Spleen (tissue), 11 donors: ENCODE data around the gene TTLL9. TPM values are rescaled to one million over a fixed set of nuclear protein-coding genes. Genes with fewer than 3 reads are reported as not detected.
"Not testable (repeated sequence)": the region's sequence is repeated elsewhere in the genome, so short reads cannot be mapped to it uniquely, and the experiment has no call there.

Source experiments
- DNase-seq: peaks from one replicate; pipeline ENCODE4 v3.0.0-alpha.2; 2020
- H3K27ac ChIP-seq, 8 donors: fragments of 200-600 bp; sonication (generic) in 7 of 8; 1 replicate in 4 of 8; 2 replicates in 4 of 8; pipeline versions ENCODE4 v1.5.0 to v1.8.0; 2016 to 2021; ENCODE audit warnings: inconsistent platforms in 4 of 8, mild to moderate bottlenecking in 4 of 8, moderate library complexity in 1 of 8
- H3K27me3 ChIP-seq, 7 donors: fragments of 200-600 bp; sonication (generic) in 6 of 7; replicated peaks in 1 of 7; 1 replicate in 4 of 7; 2 replicates in 3 of 7; pipeline versions ENCODE4 v1.5.0 to v1.8.0; 2016 to 2021; ENCODE audit warnings: inconsistent platforms in 3 of 7, mild to moderate bottlenecking in 1 of 7
- H3K36me3 ChIP-seq, 6 donors: fragments of 200-600 bp; sonication (generic) in 5 of 6; 1 replicate in 4 of 6; 2 replicates in 2 of 6; pipeline versions ENCODE4 v1.5.0 to v1.8.0; 2016 to 2021; ENCODE audit warnings: inconsistent platforms in 2 of 6
- H3K4me1 ChIP-seq, 6 donors: fragments of 200-600 bp; sonication (generic) in 5 of 6; 1 replicate in 3 of 6; 2 replicates in 3 of 6; pipeline versions ENCODE4 v1.5.0 to v1.8.0; 2016 to 2021; ENCODE audit warnings: inconsistent platforms in 3 of 6
- H3K4me3 ChIP-seq, 8 donors: fragments of 200-600 bp; sonication (generic) in 7 of 8; 1 replicate in 4 of 8; 2 replicates in 4 of 8; pipeline versions ENCODE4 v1.5.0 to v1.8.0; 2016 to 2021; ENCODE audit warnings: inconsistent platforms in 4 of 8, mild to moderate bottlenecking in 4 of 8, moderate library complexity in 2 of 8
- H3K9me3 ChIP-seq, 8 donors: fragments of 200-600 bp; sonication (generic) in 7 of 8; 1 replicate in 4 of 8; 2 replicates in 4 of 8; pipeline versions ENCODE4 v1.5.0 to v1.8.0; 2016 to 2021; ENCODE audit warnings: inconsistent platforms in 4 of 8
- POLR2A ChIP-seq, 3 donors: fragments of 450-650 bp; IDR thresholded peaks; one replicate each; pipeline ENCODE4 v1.5.1; 2017; ENCODE audit warnings: antibody characterized with exemption in 3 of 3, mild to moderate bottlenecking in 1 of 3
- POLR2AphosphoS5 ChIP-seq, 3 donors: sonication (generic); formaldehyde crosslinking; IDR thresholded peaks; one replicate each; pipeline ENCODE4 v1.5.1; 2017; ENCODE audit warnings: antibody characterized with exemption in 3 of 3
- WGBS, 5 donors: extraction: QIAGEN DNeasy Blood & Tissue Kit in 3 of 5; methylation state at CpG; one replicate each; pipeline versions ENCODE4 v1.1.5 to v1.1.7; 2013 to 2018; 5-methylcytosine and 5-hydroxymethylcytosine counted together
- intact Hi-C: fragments of 100-400 bp; cut with DNase I; formaldehyde crosslinking; loops from one replicate; pipeline ENCODE4 v1.15.0; 2023; ENCODE audit warnings: low total_unique reads
- polyA plus RNA-seq, 3 donors: library from polyadenylated mRNA; stranded (reverse); fragments of 200-250 nt; gene quantifications; one replicate each; pipeline ENCODE4 v1.2.1, GENCODE V29; 2013
- total RNA-seq, 7 donors: library from RNA; depleted of rRNA in 3 of 7; stranded (reverse); fragments of >200 nt in 3 of 7; fragmentation: NEBNext Ultra II Directional in 4 of 7; extraction: Animal tissue kit (Norgen Biotek cat#: 25700) in 4 of 7; gene quantifications; one replicate each; pipeline versions ENCODE4 v1.1.0 to v1.2.1, GENCODE V29; 2016 to 2021
- TF ChIP-seq, protein P1 (sequence below), 11 experiments: fragments of 200-600 bp in 7 of 11; fragments of 450-650 bp in 4 of 11; sonication (generic) in 4 of 11; IDR thresholded peaks in 8 of 11; conservative IDR thresholded peaks in 3 of 11; 1 replicate in 7 of 11; 2 replicates in 4 of 11; pipeline versions ENCODE4 v1.4.0 to v1.8.0; 2016 to 2021; ENCODE audit warnings: antibody characterized with exemption in 11 of 11, inconsistent platforms in 4 of 11, mild to moderate bottlenecking in 1 of 11
- donor health status: healthy with polysubstance abuse.
- donor health status: DM: no; HTN: no; CAD: no; lungs with moderate emphysema.
- donor health status: DM: no; HTN: no; CAD: no.
- donor health status: Bipolar disorder and iron deficiency.
- donor health status: healthy.
- donor health status: DM: no; HTN: no; CAD: no.
- donor health status: DM: yes; HTN: yes; CAD: no.

Gene TTLL9
- total and polyA plus RNA-seq, 10 donors, result 0.22 to 0.79 (median 0.33) TPM

DNA sequence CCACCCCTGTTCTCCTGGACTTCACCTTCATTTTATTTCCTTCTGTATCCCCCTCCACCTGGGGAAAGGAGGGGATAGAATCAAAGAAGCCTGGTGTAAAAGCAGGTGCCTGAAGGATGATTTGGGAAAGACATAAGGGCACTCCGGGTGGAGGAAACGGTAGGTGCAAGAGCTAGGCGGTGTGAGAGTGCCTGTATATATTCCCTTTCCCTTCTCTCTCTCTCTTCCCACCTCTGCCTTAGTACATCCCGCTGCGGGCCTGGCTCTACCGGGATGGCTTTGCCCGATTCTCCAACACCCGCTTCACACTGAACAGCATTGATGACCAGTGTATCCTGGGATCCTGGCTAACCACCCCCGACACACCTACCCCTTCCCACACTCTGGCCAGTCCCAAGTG is 55.2 kb downstream of the TTLL9 start:
- Histone ChIP-seq H3K36me3 (no peaks in the 10 kb centered on the region), H3K27me3 (peaks cover 0 to 26% (median 0%) of the 10 kb centered on the region in 7 donors), H3K9me3 (no peaks in the 10 kb centered on the region), H3K27ac (no peak overlapping the region), H3K4me3 (no peak overlapping the region), H3K4me1 (no peaks in the 10 kb centered on the region)
- 73 to 85% (median 74%) methylated on average over 9 of the region's 9 CpGs for WGBS, 5 donors
- TF ChIP-seq POLR2AphosphoS5 (IDR thresholded peaks at IDR 0.05) (no peak), POLR2A (IDR thresholded peaks at IDR 0.05) (no peak)
- TF ChIP-seq, protein P1, sequence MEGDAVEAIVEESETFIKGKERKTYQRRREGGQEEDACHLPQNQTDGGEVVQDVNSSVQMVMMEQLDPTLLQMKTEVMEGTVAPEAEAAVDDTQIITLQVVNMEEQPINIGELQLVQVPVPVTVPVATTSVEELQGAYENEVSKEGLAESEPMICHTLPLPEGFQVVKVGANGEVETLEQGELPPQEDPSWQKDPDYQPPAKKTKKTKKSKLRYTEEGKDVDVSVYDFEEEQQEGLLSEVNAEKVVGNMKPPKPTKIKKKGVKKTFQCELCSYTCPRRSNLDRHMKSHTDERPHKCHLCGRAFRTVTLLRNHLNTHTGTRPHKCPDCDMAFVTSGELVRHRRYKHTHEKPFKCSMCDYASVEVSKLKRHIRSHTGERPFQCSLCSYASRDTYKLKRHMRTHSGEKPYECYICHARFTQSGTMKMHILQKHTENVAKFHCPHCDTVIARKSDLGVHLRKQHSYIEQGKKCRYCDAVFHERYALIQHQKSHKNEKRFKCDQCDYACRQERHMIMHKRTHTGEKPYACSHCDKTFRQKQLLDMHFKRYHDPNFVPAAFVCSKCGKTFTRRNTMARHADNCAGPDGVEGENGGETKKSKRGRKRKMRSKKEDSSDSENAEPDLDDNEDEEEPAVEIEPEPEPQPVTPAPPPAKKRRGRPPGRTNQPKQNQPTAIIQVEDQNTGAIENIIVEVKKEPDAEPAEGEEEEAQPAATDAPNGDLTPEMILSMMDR (IDR thresholded peaks at IDR 0.05 in 8 of 11, conservative IDR thresholded peaks at IDR 0.05 in 3 of 11), result no peak
- intact Hi-C loops, result no loop called here
- DNase-seq, result no peak

DNA sequence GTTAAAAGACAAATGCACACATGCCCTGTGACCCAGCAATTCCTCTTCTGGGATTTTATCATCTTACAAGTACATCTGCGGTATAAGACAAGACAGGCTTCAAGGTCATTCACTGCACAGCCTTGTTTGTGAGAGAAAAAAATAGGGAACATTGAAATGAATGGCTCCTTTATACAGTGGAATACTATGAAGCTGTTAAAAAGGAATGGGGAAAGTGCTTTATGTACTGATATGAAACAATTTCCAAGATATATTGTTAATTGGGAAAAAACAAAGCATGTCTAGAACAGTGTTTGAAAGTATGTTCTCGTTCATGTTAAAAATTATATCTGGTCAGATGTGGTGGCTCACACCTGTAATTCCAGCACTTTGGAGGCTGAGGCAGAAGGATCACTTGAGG is 56.1 kb downstream of the TTLL9 start:
- no peak for DNase-seq
- Histone ChIP-seq H3K4me1 (no peaks in the 10 kb centered on the region), H3K4me3 (no peak overlapping the region), H3K9me3 (no peaks in the 10 kb centered on the region), H3K27ac (no peak overlapping the region), H3K36me3 (no peaks in the 10 kb centered on the region), H3K27me3 (peaks cover 0 to 26% (median 0%) of the 10 kb centered on the region in 7 donors)
- intact Hi-C loops, result no loop called here
- TF ChIP-seq, protein P1 (IDR thresholded peaks at IDR 0.05 in 8 of 11, conservative IDR thresholded peaks at IDR 0.05 in 3 of 11), result no peak
- TF ChIP-seq POLR2A (IDR thresholded peaks at IDR 0.05), result no peak
- TF ChIP-seq POLR2AphosphoS5 (IDR thresholded peaks at IDR 0.05), result no peak
- 89 to 92% (median 90%) methylated on average over 2 of the region's 2 CpGs for WGBS, 5 donors

DNA sequence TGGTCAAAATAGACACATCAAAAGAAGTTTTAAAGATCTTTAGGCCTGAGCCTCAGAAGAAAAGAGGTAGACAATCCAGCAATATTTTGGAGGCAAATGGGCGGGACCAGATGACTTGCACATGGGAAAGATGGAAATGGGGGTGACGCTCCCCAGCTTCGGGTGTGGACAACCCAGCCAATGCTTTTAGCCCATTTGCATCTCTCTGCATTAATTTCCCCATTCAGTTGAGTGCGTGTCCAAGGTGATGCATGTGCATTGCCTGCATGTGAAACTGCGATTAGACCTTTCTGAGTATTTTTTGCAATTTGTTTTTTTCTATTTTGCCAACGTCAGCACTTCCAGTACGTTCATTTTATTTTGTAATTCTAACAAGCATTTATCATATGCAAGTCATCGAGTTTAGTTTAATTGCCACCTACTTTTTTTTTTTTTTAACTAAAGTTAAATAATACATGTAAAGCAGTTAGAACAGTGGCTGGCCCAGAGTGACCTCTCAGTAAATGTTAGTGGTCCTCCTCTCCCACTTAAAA is 57.3 kb downstream of the TTLL9 start:
- intact Hi-C loops, result no loop called here
- no peak for TF ChIP-seq POLR2A (IDR thresholded peaks at IDR 0.05)
- TF ChIP-seq POLR2AphosphoS5 (IDR thresholded peaks at IDR 0.05), result no peak
- Histone ChIP-seq H3K27ac (no peak overlapping the region), H3K4me1 (no peaks in the 10 kb centered on the region), H3K36me3 (no peaks in the 10 kb centered on the region), H3K9me3 (no peaks in the 10 kb centered on the region), H3K4me3 (no peak overlapping the region), H3K27me3 (peaks cover 0 to 26% (median 0%) of the 10 kb centered on the region in 7 donors)
- no peak for DNase-seq
- whole genome bisulfite sequencing, 5 donors, result 76 to 86% (median 84%) methylated on average over 8 of the region's 8 CpGs

DNA sequence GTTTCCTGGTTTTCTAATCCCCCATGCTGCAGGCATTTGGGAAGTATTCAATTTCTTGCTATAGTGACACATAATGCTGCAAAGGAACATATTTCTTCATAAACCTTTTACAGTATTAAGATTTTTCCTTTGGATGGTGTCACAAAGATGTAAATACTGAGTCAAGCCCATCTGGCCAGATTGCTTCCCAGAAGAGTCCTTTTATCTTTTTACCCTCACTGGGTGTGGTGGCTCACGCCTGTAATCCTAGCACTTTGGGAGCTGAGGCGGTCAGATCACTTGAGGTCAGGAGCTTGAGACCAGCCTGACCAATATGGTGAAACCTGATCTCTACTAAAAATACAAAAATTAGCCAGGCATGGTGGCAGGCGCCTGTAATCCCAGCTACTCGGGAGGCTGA is 59.2 kb downstream of the TTLL9 start:
- WGBS, 5 donors, result 83 to 92% (median 87%) methylated on average over 3 to 4 of the region's 4 CpGs
- H3K27me3 ChIP-seq, H3K9me3 ChIP-seq, H3K4me1 ChIP-seq, H3K36me3 ChIP-seq, DNase-seq, H3K4me3 ChIP-seq, intact Hi-C loops, H3K27ac ChIP-seq: not testable (repeated sequence)

DNA sequence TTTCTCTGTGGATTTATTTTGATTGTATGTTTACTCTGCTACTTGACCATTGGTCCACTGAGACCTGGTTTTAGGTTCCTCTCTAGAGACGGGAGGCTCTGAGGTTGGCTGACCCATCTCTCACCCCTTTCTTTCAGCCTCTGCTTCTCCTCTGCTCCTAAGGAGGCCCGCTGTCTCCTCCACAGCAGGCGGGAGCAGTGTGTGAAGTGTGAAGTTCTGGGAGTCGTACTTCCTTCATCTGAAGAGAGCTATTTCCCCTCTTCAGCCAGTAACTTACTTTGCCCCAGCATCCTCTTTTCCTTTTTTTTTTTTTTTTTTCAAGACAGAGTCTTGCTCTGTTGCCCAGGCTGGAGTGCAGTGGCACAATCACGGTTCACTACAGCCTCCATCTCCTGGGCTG is 60.3 kb downstream of the TTLL9 start:
- 15 to 28% (median 21%) methylated on average over 5 of the region's 5 CpGs for WGBS, 5 donors
- intact Hi-C loops, result no loop called here

More for the DNA sequence above, 60.3 kb downstream of the TTLL9 start:
- TF ChIP-seq POLR2A (IDR thresholded peaks at IDR 0.05) (no peak), POLR2AphosphoS5 (IDR thresholded peaks at IDR 0.05) (no peak)
- TF ChIP-seq, protein P1 (IDR thresholded peaks at IDR 0.05 in 8 of 11, conservative IDR thresholded peaks at IDR 0.05 in 3 of 11), result no peak
- H3K27ac ChIP-seq, result no peak overlapping the region
- no peak overlapping the region for H3K4me3 ChIP-seq
- H3K9me3 ChIP-seq, result no peaks in the 10 kb centered on the region
- H3K27me3 ChIP-seq, result peaks cover 0 to 9% (median 0%) of the 10 kb centered on the region in 7 donors
- DNase-seq, result no peak
- no peaks in the 10 kb centered on the region for H3K4me1 ChIP-seq
- no peaks in the 10 kb centered on the region for H3K36me3 ChIP-seq
